Spleen (tissue), 7 donors: ENCODE results near the gene CMKLR1.

Experiments used
- POLR2A ChIP-seq, 3 donors: fragments of 450-650 bp; IDR thresholded peaks; one replicate each; pipeline ENCODE4 v1.5.1; 2017; ENCODE audit warnings: antibody characterized with exemption in 3 of 3, mild to moderate bottlenecking in 1 of 3
- POLR2AphosphoS5 ChIP-seq, 3 donors: sonication (generic); formaldehyde crosslinking; IDR thresholded peaks; one replicate each; pipeline ENCODE4 v1.5.1; 2017; ENCODE audit warnings: antibody characterized with exemption in 3 of 3
- TF ChIP-seq, protein P1 (sequence below), 11 experiments: fragments of 200-600 bp in 7 of 11; fragments of 450-650 bp in 4 of 11; sonication (generic) in 4 of 11; IDR thresholded peaks in 8 of 11; conservative IDR thresholded peaks in 3 of 11; 1 replicate in 7 of 11; 2 replicates in 4 of 11; pipeline versions ENCODE4 v1.4.0 to v1.8.0; 2016 to 2021; ENCODE audit warnings: antibody characterized with exemption in 11 of 11, inconsistent platforms in 4 of 11, mild to moderate bottlenecking in 1 of 11
- donor health status: DM: no; HTN: no; CAD: no; lungs with moderate emphysema.
- donor health status: DM: no; HTN: no; CAD: no.
- donor health status: DM: no; HTN: no; CAD: no.

DNA sequence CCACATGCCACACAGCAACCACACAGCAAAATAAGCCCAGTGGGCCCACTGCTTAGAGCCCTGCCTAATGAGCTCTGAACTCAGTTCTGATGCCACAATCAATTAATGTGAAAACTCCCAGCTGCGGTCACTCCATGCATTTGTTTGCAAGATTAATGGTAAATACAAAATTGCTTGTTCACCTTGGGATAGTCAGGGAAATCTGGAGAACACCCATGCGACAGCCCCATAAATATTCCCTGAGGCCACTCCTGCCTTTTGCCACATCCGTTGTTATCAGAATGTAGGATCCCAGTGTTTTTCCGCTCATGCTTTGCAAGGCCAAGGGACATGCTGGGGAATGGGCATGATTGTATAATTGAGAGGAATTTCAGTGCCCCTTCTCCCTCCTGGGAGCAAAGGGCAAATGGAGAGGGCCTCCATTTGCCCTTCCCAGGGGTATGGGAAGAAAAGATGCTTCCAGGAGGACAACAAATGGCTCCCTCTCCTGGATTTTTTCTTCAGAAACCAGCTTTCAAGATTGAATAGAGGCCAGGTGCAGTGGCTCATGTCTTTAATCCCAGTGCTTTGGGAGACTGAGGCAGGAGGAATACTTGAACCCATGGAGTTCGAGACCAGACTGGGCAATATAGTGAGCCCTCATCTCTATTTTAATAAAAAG lies 30.8 kb upstream of the CMKLR1 start:
- TF ChIP-seq POLR2AphosphoS5 (IDR thresholded peaks at IDR 0.05) (no peak), POLR2A (IDR thresholded peaks at IDR 0.05) (no peak)
- TF ChIP-seq, protein P1, sequence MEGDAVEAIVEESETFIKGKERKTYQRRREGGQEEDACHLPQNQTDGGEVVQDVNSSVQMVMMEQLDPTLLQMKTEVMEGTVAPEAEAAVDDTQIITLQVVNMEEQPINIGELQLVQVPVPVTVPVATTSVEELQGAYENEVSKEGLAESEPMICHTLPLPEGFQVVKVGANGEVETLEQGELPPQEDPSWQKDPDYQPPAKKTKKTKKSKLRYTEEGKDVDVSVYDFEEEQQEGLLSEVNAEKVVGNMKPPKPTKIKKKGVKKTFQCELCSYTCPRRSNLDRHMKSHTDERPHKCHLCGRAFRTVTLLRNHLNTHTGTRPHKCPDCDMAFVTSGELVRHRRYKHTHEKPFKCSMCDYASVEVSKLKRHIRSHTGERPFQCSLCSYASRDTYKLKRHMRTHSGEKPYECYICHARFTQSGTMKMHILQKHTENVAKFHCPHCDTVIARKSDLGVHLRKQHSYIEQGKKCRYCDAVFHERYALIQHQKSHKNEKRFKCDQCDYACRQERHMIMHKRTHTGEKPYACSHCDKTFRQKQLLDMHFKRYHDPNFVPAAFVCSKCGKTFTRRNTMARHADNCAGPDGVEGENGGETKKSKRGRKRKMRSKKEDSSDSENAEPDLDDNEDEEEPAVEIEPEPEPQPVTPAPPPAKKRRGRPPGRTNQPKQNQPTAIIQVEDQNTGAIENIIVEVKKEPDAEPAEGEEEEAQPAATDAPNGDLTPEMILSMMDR (IDR thresholded peaks at IDR 0.05 in 8 of 11, conservative IDR thresholded peaks at IDR 0.05 in 3 of 11) = no peak
